GM21529 (cell line): Measurements from ENCODE around the gene CNGA2.
A peak's percentile ranks its signal among the peaks of the same experiment; 100 is the strongest.

ENCODE experiments used
- ATAC-seq: cut with Tn5 transposase; IDR thresholded peaks from one replicate; pipeline ENCODE4 v1.9.1; 2021; ENCODE audit not compliant: unreplicated experiment

Gene CNGA2

GRCh38 chrX:151711787-151712186 lies 22.8 kb upstream of the CNGA2 start:
- ATAC-seq, result no peak

GRCh38 chrX:151712253-151712652 lies 22.3 kb upstream of the CNGA2 start:
- ATAC-seq, result no peak

GRCh38 chrX:151713849-151714248 lies 20.7 kb upstream of the CNGA2 start:
- peak; percentile 56 for ATAC-seq

- no peak for ATAC-seq
These were observed 20.2 kb upstream of the CNGA2 start for GRCh38 chrX:151714362-151714761.

GRCh38 chrX:151715752-151716151 lies 18.8 kb upstream of the CNGA2 start, which contains the start of gene FATE1:
FATE1 (plus strand) TSS chrX:151716035; CDS start chrX:151716120, 85 bp downstream.
- ATAC-seq, result no peak

GRCh38 chrX:151722241-151722846 lies 12.2 kb upstream of the CNGA2 start:
- peak; percentile 61 for ATAC-seq

GRCh38 chrX:151723156-151723760 lies 11.3 kb upstream of the CNGA2 start:
- ATAC-seq, result no peak

GRCh38 chrX:151724563-151725337 lies 9.8 kb upstream of the CNGA2 start:
- no peak for ATAC-seq

GRCh38 chrX:151725338-151725614 lies 9.3 kb upstream of the CNGA2 start:
- no peak for ATAC-seq

GRCh38 chrX:151726751-151727150 lies 7.8 kb upstream of the CNGA2 start:
- no peak for ATAC-seq

GRCh38 chrX:151727346-151727745 lies 7.2 kb upstream of the CNGA2 start:
- no peak for ATAC-seq

- ATAC-seq, result no peak
These were observed 5.4 kb upstream of the CNGA2 start for GRCh38 chrX:151729056-151729725.

GRCh38 chrX:151735219-151735618 lies 673 bp downstream of the CNGA2 start:
- no peak for ATAC-seq

GRCh38 chrX:151736685-151737084 lies 2.1 kb downstream of the CNGA2 start:
- no peak for ATAC-seq

GRCh38 chrX:151737494-151737893 lies 2.9 kb downstream of the CNGA2 start:
- ATAC-seq, result no peak

- ATAC-seq, result no peak
These were observed 4.2 kb downstream of the CNGA2 start for GRCh38 chrX:151738751-151739150.

GRCh38 chrX:151741606-151742005 lies 7.1 kb downstream of the CNGA2 start:
- no peak for ATAC-seq

- no peak for ATAC-seq
These were observed 7.8 kb downstream of the CNGA2 start for GRCh38 chrX:151742311-151742710.

GRCh38 chrX:151743651-151744470 lies 9.3 kb downstream of the CNGA2 start:
- ATAC-seq, result no peak

GRCh38 chrX:151745651-151746050 lies 11.1 kb downstream of the CNGA2 start:
- no peak for ATAC-seq

- no peak for ATAC-seq
These were observed 12.0 kb downstream of the CNGA2 start for GRCh38 chrX:151746502-151746901.
